Activated naive CD4-positive, alpha-beta T cell treated with anti-CD3 and anti-CD28 coated beads, Interleukin-2, amount 50 U/mL, for 16 hours (primary cell): ENCODE data around the gene FAM83G.
"Not testable (repeated sequence)": the region's sequence is repeated elsewhere in the genome, so short reads cannot be mapped to it uniquely, and the experiment has no call there.

Source experiments
- DNase-seq: peaks from one replicate; pipeline ENCODE4 v3.0.0-alpha.2; 2020

The FAM83G gene

DNA sequence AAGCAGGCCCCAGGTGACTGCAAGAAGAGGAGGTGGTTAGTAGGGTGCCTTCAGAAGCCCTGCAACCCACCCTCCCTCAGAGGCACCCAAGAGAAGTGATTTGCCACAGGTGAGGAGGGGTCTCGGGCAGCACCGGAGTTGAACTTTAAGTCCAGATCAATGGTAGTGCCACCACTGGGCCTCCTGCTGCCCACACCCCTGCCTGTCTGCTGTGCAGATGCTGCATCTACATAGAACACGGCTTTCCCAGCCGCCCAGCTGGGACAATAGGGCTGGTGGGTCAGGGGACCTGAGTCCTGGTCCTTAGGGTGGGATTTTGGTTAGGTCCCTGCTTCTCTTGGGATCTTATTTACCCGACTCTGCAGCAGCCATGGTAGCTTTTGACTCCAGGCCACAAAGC lies 17.6 kb upstream of the FAM83G start:
- no peak for DNase-seq

DNA sequence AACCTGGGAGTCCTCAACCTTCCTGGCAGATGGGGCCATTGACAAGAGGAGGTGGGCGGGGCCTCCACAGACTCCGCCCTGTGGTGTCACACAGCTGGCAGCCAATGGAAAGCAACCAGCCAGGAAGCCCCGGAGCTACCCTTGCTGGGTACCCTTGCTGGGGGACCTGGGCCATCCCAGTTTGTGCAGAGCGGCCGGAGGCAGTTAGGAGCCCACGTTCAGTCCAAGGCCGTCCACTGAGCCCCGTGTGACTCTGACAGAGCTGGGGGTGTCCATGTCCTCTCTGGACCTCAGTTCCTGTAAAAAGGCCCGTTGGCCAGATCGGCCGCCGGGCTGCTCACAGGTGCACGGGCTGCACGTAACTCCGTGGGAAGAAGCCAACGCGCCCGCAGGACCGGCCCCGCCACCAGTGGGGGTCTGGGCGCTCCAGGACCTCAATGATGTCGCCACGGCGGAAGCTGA lies 17.1 kb upstream of the FAM83G start:
- peak; percentile 59 for DNase-seq

DNA sequence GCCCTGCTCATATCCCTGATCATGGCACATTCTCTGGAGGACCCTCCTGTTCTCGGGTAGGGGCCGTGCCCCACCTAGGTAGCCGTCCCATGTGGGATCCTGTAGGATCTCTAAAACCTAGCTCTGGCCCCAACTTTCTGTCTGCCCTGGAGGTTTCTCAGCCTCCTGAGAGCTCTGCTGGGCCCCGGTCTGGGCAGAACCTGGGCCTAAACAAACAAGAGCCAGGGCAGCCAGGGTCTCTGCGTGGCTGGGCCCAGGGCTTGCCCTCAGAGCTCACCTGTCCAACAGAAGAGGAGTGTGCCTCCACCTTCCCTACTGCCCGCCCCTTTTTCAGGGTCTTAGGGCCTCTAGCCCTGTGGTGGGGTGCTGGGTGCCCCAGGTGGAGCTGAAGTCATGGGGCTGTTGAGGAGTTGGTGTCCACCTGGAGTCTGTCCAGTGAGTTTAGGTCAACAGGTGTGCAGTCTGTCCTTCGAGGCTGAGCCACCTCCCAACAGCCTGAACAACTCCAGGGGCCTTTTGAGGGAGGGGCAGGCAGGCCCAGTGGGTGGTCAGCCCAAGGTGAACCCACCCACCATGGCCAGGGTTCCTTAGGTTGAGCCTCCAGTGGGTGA lies 16.6 kb upstream of the FAM83G start:
- DNase-seq, result not testable (repeated sequence)

DNA sequence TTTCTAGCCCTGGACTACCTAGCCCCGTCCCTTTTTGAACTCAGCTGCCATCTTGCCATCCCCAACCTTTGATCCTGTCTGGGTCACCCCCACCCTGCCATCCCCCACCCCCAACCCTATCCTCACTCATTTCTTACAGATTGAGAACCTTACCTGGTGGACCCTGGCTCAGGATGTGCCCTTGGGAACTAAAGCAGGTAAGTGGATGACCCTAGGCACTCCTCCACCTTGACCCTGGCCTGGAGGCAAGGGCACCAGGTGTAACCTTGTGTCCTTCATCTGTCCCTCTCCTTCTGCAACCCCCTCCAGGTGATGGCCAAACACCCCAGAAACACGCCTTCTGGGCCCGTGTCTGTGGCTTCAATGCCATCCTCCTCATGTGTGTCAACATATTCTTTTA lies 15.5 kb upstream of the FAM83G start:
- no peak for DNase-seq

DNA sequence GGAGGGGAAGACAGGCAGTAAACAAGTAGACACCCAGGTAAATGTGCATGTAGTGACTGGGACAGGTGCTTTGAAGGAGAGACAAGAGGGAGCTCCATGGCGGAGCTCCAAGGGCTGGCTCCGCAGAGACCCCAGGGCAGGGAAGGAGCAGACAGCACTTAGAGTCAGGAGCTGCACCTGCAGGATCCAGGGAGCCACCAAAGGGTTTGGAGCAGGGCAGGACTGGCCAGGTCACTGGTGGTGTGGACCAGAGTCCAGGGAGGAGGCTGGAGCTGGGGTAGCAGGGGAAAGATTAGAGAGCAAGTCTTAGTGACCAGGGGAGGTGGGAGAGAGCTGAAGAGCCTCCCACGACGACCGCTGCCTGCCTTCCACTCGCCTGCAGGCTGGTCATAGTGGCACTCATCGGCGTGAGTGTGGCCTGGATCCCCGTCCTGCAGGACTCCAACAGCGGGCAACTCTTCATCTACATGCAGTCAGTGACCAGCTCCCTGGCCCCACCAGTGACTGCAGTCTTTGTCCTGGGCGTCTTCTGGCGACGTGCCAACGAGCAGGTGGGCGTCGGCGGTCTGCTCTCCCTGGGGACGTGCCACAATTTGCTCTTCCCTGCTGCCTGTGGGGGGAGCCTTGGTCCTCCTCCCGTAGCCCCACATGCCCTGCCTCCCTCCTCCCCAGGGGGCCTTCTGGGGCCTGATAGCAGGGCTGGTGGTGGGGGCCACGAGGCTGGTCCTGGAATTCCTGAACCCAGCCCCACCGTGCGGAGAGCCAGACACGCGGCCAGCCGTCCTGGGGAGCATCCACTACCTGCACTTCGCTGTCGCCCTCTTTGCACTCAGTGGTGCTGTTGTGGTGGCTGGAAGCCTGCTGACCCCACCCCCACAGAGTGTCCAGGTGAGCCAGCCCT lies 14.7 kb upstream of the FAM83G start:
- no peak for DNase-seq

DNA sequence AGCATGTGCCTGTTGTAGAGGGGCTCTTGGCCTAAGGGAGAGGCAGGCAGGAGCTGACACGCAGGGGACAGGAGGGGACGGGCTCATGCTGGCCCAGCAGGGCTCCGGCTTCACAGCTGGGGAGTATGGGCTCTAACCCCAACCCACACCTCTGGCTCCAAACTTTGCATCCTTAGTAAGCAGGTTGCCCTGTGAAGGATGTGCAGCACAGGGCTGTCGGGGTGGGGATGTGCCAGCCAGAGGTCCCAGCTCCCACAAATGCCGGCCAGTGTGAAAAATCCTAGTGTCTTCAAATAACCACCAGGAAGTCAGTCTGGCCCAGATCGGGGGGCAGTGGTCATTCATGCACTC lies 14.0 kb upstream of the FAM83G start:
- DNase-seq, result no peak

- DNase-seq, result no peak
Measured at GRCh38 chr17:19017804-19018599, 13.4 kb upstream of the FAM83G start.

GRCh38 chr17:19017401-19017800 lies 12.8 kb upstream of the FAM83G start:
- no peak for DNase-seq

- no peak for DNase-seq
Measured at GRCh38 chr17:19016881-19017280, 12.3 kb upstream of the FAM83G start.

- no peak for DNase-seq
Measured at GRCh38 chr17:19016297-19016696, 11.7 kb upstream of the FAM83G start.

DNA sequence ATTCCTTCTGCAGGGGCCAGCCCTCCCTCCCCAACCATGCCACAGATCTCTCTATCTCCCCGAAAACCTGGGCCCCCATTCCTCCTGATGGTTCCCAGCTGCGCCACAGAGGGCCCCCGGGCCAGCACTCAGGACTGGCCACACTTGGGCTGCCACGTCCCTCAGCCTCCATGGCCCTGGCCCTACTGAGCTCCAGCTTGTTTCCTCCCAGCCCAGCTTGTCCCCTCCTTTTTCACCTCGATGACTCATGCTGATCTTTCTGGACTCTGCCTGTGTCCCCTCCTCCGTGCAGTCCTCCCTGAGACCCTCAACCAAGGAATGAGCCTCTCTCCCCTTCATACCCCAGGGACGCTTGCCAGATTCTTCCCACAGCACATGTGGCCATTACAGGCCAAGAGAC lies 10.9 kb upstream of the FAM83G start:
- no peak for DNase-seq

- DNase-seq, result no peak
Measured at GRCh38 chr17:19014628-19015215, 10.2 kb upstream of the FAM83G start.

GRCh38 chr17:19013806-19014627 lies 9.5 kb upstream of the FAM83G start:
- DNase-seq, result no peak

GRCh38 chr17:19013226-19013625 lies 8.7 kb upstream of the FAM83G start:
- no peak for DNase-seq

GRCh38 chr17:19012171-19013080 lies 7.9 kb upstream of the FAM83G start:
- DNase-seq, result no peak

DNA sequence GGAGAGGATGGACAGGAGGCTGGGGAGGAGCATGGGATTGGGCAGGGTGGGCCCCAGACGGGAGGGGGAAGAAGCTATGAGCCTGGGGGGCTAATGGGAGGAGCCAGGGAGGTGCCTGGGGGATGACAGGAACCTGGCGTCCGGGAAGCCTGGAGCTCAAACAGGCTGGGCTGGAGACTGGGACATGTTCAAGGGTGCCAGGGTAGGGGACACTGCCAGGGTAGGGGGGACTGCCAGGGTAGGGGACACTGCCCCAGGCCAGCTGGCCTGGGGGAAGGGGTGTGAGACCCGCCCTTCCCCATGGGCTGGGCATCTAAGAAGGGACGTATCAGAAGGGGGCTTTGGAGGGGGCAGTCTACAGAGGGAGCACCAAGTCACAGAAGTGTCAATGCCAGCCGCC lies 7.0 kb upstream of the FAM83G start:
- no peak for DNase-seq

- DNase-seq, result no peak
Measured at GRCh38 chr17:19010729-19011505, 6.4 kb upstream of the FAM83G start.

- no peak for DNase-seq
Measured at GRCh38 chr17:19009970-19010369, 5.4 kb upstream of the FAM83G start.

- no peak for DNase-seq
Measured at GRCh38 chr17:19006698-19007097, 2.1 kb upstream of the FAM83G start.

DNA sequence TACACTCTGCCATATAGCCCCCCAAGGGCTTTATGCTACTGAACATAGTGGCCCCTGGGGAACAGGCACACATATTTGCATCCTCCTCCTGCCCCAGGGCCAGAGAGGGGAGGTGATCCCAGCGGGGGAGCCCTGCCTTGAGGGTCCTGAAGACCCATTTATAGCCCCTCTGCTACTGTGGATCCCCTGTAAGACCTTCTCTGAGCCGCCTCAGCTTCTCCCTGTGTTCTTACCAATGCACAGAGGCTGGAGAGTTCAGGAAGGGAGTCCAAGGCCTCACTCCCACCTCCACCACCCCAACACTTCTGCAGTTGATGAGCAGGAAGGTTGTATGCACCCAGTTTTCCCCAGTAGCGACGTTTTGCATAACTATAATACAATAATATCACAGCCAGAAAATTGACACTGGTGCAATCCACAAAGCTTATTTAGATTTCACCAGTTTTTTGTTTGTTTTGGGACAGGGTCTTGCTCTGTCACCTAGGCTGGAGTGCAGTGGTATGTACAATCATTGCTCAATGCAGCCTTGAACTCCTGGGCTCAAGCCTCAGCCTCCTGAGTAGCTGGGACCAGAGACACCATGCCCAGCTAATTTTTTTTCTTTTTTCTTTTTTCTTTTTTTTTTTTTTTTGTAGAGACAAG lies 1.3 kb upstream of the FAM83G start:
- DNase-seq, result no peak
